Prostate gland (tissue), 2 donors: ENCODE measurements around the gene RBPJ.

Source experiments
- POLR2A ChIP-seq: fragments of 450-650 bp; IDR thresholded peaks from one replicate; pipeline ENCODE4 v1.6.1; 2016; ENCODE audit warnings: antibody characterized with exemption, mild to moderate bottlenecking
- POLR2AphosphoS5 ChIP-seq: sonication (generic); formaldehyde crosslinking; IDR thresholded peaks from one replicate; pipeline ENCODE4 v1.6.1; 2017; ENCODE audit warnings: antibody characterized with exemption
- TF ChIP-seq, protein P1 (sequence below), 4 experiments: fragments of 200-600 bp in 2 of 4; fragments of 450-650 bp in 2 of 4; sonication (generic) in 2 of 4; IDR thresholded peaks; 1 replicate in 3 of 4; 2 replicates in 1 of 4; pipeline ENCODE4 v1.5.1; 2016 to 2019; ENCODE audit warnings: antibody characterized with exemption in 4 of 4, mild to moderate bottlenecking in 2 of 4, moderate library complexity in 2 of 4

DNA sequence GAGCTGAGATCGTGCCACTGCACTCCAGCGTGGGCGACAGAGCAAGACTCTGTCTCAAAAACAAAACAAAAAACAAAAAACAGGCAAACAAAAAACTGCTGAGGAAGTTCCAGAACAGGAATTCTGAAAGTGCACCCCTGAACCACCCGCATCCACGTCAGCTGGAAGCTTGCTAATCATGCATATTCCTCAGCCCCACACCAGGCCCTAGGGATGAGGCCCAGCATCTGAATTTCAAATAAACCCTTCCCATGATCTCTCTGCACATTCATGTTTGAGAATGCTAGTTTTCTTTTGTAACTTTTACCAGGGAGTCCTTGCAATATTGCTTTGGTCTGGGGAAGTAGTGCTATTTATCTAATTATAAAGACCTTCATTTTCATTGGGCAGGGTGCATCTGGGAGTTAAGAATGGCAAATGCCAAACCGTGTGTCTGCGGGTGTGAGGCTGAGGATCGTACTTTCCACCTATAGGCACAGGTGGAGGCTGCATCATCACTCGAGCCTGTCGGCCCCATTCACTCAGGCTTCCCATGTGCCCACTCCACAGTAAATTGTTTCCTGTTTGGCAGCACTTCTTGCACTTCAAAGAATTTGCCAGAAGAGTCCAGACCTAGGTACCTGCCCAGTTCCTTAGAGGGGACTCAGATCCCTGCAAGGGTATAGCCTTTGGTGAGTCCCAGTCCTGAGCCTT lies 145.9 kb downstream of the RBPJ start:
- TF ChIP-seq, protein P1, sequence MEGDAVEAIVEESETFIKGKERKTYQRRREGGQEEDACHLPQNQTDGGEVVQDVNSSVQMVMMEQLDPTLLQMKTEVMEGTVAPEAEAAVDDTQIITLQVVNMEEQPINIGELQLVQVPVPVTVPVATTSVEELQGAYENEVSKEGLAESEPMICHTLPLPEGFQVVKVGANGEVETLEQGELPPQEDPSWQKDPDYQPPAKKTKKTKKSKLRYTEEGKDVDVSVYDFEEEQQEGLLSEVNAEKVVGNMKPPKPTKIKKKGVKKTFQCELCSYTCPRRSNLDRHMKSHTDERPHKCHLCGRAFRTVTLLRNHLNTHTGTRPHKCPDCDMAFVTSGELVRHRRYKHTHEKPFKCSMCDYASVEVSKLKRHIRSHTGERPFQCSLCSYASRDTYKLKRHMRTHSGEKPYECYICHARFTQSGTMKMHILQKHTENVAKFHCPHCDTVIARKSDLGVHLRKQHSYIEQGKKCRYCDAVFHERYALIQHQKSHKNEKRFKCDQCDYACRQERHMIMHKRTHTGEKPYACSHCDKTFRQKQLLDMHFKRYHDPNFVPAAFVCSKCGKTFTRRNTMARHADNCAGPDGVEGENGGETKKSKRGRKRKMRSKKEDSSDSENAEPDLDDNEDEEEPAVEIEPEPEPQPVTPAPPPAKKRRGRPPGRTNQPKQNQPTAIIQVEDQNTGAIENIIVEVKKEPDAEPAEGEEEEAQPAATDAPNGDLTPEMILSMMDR (IDR thresholded peaks at IDR 0.05): no peak
- TF ChIP-seq POLR2AphosphoS5 (no peak), POLR2A (no peak)
